ENCODE results near the gene SEC23IP.

SEC23IP gene

GRCh38 chr10:119991816-119992215 lies 99.3 kb downstream of the SEC23IP start:
- TF ChIP-seq CTCF (IDR thresholded peaks at IDR 0.05; ENCODE audit: insufficient read depth, low read depth, low read length, missing control alignments): no peak
- no peak overlapping the region for H3K4me3 ChIP-seq (ENCODE audit: low read depth, low read length)
- DNase-seq (ENCODE audit: low read depth): no peak

All from GM12865 (cell line).